Measurements from ENCODE around the gene RAB11FIP3. TPM values are rescaled to one million over a fixed set of nuclear protein-coding genes. Genes with fewer than 3 reads are reported as not detected.

RAB11FIP3 gene
- total RNA-seq, 2 experiments from 2014 or later, result 29.0 to 51.2 TPM

- H3K79me2 ChIP-seq (ENCODE audit: insufficient read depth, low read depth, low read length), result no peaks in the 10 kb centered on the region
- H3K4me2 ChIP-seq (ENCODE audit: low read length), result no peak overlapping the region
- ChIA-PET CTCF (ENCODE audit: unreplicated experiment) (no interaction called here), POLR2A (no interaction called here)
- no peak overlapping the region for H3K27ac ChIP-seq (ENCODE audit: low read depth, low read length, poor library complexity, severe bottlenecking)
- no peak overlapping the region for H3K4me3 ChIP-seq (ENCODE audit: low read depth, low read length, poor library complexity, severe bottlenecking)
- no peaks in the 10 kb centered on the region for H3K9me3 ChIP-seq (ENCODE audit: low read length)
- H2AFZ ChIP-seq (ENCODE audit: low read length), result no peak overlapping the region
- no peaks in the 10 kb centered on the region for H3K9me2 ChIP-seq (ENCODE audit: insufficient read depth, low read length)
- TF ChIP-seq EZH2phosphoT487 (IDR thresholded peaks at IDR 0.05; ENCODE audit: borderline replicate concordance, low read depth, low read length), result no peak
- H3K36me3 ChIP-seq (ENCODE audit: insufficient read depth, low read length), result no peaks in the 10 kb centered on the region
- no peak for DNase-seq (ENCODE audit: low spot score)
- BruUV-seq (replicated peaks), result no TSS peak
- H4K20me1 ChIP-seq (ENCODE audit: insufficient read depth, low read length), result no peaks in the 10 kb centered on the region; the same call in 1 of the 2 replicates
- intact Hi-C loops (cut with micrococcal nuclease; ENCODE audit: unreplicated experiment), result no loop called here
- no peaks in the 10 kb centered on the region for H3K4me1 ChIP-seq (ENCODE audit: insufficient read depth, low read length, poor library complexity, severe bottlenecking)
Observed at GRCh38 chr16:471353-472198, 46.1 kb downstream of the RAB11FIP3 start.

DNA sequence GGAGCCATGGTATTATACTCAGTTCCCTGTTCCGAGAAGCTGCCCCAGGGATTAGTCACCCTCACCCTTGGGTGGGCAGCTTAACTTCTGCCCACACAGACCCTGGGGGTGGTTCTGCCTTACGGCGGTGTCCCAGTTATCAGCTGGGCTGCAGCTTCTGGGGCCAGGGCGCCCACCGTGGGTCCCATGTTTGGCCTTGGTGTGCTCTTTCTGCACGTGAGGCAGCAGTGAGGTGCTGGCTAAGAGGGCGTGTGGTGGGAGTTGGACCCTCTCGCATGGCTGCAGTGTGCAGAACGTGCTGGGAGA lies 46.7 kb downstream of the RAB11FIP3 start:
- Histone ChIP-seq H3K4me2 (ENCODE audit: low read length) (no peak overlapping the region), H3K9me2 (ENCODE audit: insufficient read depth, low read length) (no peaks in the 10 kb centered on the region), H4K20me1 (ENCODE audit: insufficient read depth, low read length) (no peaks in the 10 kb centered on the region; the same call in 1 of the 2 replicates), H3K36me3 (ENCODE audit: insufficient read depth, low read length) (no peaks in the 10 kb centered on the region), H3K4me1 (ENCODE audit: insufficient read depth, low read length, poor library complexity, severe bottlenecking) (no peaks in the 10 kb centered on the region), H3K9me3 (ENCODE audit: low read length) (no peaks in the 10 kb centered on the region), H3K27ac (ENCODE audit: low read depth, low read length, poor library complexity, severe bottlenecking) (no peak overlapping the region), H3K79me2 (ENCODE audit: insufficient read depth, low read depth, low read length) (no peaks in the 10 kb centered on the region), H2AFZ (ENCODE audit: low read length) (no peak overlapping the region), H3K4me3 (ENCODE audit: low read depth, low read length, poor library complexity, severe bottlenecking) (no peak overlapping the region)
- CTCF ChIA-PET (ENCODE audit: unreplicated experiment), result no interaction called here
- BruUV-seq (replicated peaks), result no TSS peak
- TF ChIP-seq EZH2phosphoT487 (IDR thresholded peaks at IDR 0.05; ENCODE audit: borderline replicate concordance, low read depth, low read length), result no peak
- intact Hi-C loops (cut with micrococcal nuclease; ENCODE audit: unreplicated experiment), result no loop called here
- DNase-seq (ENCODE audit: low spot score), result no peak
- POLR2A ChIA-PET, result no interaction called here

- Histone ChIP-seq H4K20me1 (ENCODE audit: insufficient read depth, low read length) (no peaks in the 10 kb centered on the region; the same call in 1 of the 2 replicates), H2AFZ (ENCODE audit: low read length) (no peak overlapping the region), H3K9me3 (ENCODE audit: low read length) (no peaks in the 10 kb centered on the region), H3K9me2 (ENCODE audit: insufficient read depth, low read length) (no peaks in the 10 kb centered on the region), H3K79me2 (ENCODE audit: insufficient read depth, low read depth, low read length) (no peaks in the 10 kb centered on the region), H3K27ac (ENCODE audit: low read depth, low read length, poor library complexity, severe bottlenecking) (no peak overlapping the region), H3K4me2 (ENCODE audit: low read length) (no peak overlapping the region), H3K4me1 (ENCODE audit: insufficient read depth, low read length, poor library complexity, severe bottlenecking) (no peaks in the 10 kb centered on the region), H3K4me3 (ENCODE audit: low read depth, low read length, poor library complexity, severe bottlenecking) (no peak overlapping the region), H3K36me3 (ENCODE audit: insufficient read depth, low read length) (no peaks in the 10 kb centered on the region)
- no TSS peak for BruUV-seq (replicated peaks)
- intact Hi-C loops (cut with micrococcal nuclease; ENCODE audit: unreplicated experiment), result no loop called here
- TF ChIP-seq CTCF (conservative IDR thresholded peaks at IDR 0.05; ENCODE audit: low read length) (no peak), EZH2phosphoT487 (IDR thresholded peaks at IDR 0.05; ENCODE audit: borderline replicate concordance, low read depth, low read length) (no peak)
- ChIA-PET POLR2A (no interaction called here), CTCF (ENCODE audit: unreplicated experiment) (no interaction called here)
- DNase-seq (ENCODE audit: low spot score), result no peak
Observed at GRCh38 chr16:473046-474043, 47.9 kb downstream of the RAB11FIP3 start.

All from OCI-LY7 (cell line).